Tibial nerve (tissue), 4 donors: ENCODE measurements around the gene AIMP1.

Experiments
- EP300 ChIP-seq, 2 donors: sonication (generic); formaldehyde crosslinking; IDR thresholded peaks; one replicate each; pipeline ENCODE4 v1.6.1; 2017; ENCODE audit warnings: antibody characterized with exemption in 2 of 2, mild to moderate bottlenecking in 1 of 2
- POLR2A ChIP-seq, 2 donors: fragments of 450-650 bp; IDR thresholded peaks; one replicate each; pipeline ENCODE4 v1.6.1; 2017; ENCODE audit warnings: antibody characterized with exemption in 2 of 2, mild to moderate bottlenecking in 2 of 2, moderate library complexity in 2 of 2
- TF ChIP-seq, protein P1 (sequence below), 5 experiments: fragments of 200-600 bp in 3 of 5; fragments of 450-650 bp in 2 of 5; sonication (generic) in 3 of 5; IDR thresholded peaks; one replicate each; pipeline ENCODE4 v1.5.1; 2016 to 2019; ENCODE audit warnings: antibody characterized with exemption in 5 of 5, mild to moderate bottlenecking in 3 of 5, moderate library complexity in 2 of 5

DNA sequence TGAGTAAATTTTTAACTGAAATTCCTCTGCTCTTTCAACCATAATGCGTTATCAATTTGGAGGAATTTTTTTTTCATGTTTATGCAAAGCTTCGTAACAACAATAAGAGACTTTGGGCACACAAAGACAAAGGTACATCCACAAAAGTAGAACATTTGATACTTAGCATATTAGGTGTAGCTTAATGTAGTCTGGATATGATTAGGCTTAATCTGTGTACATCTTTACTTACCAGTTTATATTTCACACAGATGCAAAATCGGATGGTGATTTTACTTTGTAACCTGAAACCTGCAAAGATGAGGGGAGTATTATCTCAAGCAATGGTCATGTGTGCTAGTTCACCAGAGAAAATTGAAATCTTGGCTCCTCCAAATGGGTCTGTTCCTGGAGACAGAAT lies 20.3 kb downstream of the AIMP1 start:
- TF ChIP-seq, protein P1, sequence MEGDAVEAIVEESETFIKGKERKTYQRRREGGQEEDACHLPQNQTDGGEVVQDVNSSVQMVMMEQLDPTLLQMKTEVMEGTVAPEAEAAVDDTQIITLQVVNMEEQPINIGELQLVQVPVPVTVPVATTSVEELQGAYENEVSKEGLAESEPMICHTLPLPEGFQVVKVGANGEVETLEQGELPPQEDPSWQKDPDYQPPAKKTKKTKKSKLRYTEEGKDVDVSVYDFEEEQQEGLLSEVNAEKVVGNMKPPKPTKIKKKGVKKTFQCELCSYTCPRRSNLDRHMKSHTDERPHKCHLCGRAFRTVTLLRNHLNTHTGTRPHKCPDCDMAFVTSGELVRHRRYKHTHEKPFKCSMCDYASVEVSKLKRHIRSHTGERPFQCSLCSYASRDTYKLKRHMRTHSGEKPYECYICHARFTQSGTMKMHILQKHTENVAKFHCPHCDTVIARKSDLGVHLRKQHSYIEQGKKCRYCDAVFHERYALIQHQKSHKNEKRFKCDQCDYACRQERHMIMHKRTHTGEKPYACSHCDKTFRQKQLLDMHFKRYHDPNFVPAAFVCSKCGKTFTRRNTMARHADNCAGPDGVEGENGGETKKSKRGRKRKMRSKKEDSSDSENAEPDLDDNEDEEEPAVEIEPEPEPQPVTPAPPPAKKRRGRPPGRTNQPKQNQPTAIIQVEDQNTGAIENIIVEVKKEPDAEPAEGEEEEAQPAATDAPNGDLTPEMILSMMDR (IDR thresholded peaks at IDR 0.05): no peak
- TF ChIP-seq POLR2A (IDR thresholded peaks at IDR 0.05) (no peak), EP300 (IDR thresholded peaks at IDR 0.05) (no peak)
